Measurements from ENCODE around the gene GMPR2. TPM values are rescaled to one million over a fixed set of nuclear protein-coding genes. Genes with fewer than 3 reads are reported as not detected.

GMPR2 gene
- total RNA-seq, 1 donor from 2014 or later: 61.7 TPM

DNA sequence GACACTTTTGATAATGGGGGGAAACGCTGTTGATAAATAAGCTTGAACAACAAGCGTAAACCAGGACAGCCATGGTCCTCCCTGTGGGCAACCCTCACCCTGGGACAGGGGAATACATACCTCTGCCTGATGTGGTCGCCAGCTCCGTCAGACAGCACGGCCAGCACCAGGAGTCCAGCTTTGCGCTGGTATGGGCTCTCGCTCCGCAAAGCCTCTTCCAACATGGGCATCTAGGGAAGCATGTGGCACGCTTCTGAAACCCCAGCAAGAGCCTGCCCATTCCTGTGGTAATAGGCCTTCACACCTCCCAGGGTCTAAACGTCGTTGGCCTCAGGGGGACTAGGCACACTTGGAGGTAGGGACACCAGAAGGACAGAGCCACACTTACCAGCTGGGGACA is 47.0 kb upstream of the GMPR2 start:
- TF ChIP-seq, protein P1, sequence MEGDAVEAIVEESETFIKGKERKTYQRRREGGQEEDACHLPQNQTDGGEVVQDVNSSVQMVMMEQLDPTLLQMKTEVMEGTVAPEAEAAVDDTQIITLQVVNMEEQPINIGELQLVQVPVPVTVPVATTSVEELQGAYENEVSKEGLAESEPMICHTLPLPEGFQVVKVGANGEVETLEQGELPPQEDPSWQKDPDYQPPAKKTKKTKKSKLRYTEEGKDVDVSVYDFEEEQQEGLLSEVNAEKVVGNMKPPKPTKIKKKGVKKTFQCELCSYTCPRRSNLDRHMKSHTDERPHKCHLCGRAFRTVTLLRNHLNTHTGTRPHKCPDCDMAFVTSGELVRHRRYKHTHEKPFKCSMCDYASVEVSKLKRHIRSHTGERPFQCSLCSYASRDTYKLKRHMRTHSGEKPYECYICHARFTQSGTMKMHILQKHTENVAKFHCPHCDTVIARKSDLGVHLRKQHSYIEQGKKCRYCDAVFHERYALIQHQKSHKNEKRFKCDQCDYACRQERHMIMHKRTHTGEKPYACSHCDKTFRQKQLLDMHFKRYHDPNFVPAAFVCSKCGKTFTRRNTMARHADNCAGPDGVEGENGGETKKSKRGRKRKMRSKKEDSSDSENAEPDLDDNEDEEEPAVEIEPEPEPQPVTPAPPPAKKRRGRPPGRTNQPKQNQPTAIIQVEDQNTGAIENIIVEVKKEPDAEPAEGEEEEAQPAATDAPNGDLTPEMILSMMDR (IDR thresholded peaks at IDR 0.05): no peak
- no peak overlapping the region for H3K4me3 Mint-ChIP-seq (ENCODE audit: unreplicated experiment)
- H3K4me1 Mint-ChIP-seq (ENCODE audit: unreplicated experiment): peaks cover 21% of the 10 kb centered on the region
- no peak overlapping the region for H3K27ac Mint-ChIP-seq (ENCODE audit: unreplicated experiment)
- peaks cover 9% of the 10 kb centered on the region for H3K36me3 Mint-ChIP-seq (ENCODE audit: unreplicated experiment)
- no peaks in the 10 kb centered on the region for H3K27me3 Mint-ChIP-seq (ENCODE audit: unreplicated experiment)
- no peak for DNase-seq (ENCODE audit: extremely low spot score, unreplicated experiment)
- H3K9me3 Mint-ChIP-seq (ENCODE audit: unreplicated experiment): no peaks in the 10 kb centered on the region

DNA sequence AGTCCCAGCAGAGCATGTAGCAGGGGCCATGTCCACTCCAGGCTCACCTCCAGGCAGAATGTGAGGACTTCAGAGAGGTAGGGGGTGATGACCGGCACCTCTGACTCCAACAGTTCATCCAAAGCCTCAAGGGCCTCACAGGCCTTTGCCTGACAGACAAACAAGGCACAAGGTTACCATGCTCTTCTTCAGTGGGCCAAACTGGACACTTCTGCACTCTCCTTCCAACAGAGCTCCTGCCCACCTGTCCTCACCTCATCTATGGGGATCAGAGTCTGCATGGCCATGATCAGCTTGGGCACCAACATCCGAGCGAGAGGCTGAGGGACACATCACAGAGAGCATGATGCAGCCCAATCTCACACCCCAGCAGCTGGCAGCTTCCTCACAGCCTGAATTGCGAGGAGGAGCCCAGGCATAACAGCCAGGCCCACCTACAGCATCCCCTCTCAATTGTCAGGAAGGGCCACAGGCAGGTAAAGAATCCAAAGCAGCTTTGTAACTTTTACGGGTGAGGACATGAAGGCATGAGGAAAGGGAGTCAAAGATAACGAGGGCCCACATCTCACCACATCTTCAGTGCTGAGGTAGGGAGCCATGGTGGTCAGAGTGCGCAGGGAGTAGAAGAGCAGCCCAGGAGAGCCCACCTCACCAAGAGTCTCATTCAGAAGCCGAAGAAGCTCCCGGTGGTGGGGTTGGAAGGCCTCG is 45.7 kb upstream of the GMPR2 start:
- no peak for DNase-seq (ENCODE audit: extremely low spot score, unreplicated experiment)

DNA sequence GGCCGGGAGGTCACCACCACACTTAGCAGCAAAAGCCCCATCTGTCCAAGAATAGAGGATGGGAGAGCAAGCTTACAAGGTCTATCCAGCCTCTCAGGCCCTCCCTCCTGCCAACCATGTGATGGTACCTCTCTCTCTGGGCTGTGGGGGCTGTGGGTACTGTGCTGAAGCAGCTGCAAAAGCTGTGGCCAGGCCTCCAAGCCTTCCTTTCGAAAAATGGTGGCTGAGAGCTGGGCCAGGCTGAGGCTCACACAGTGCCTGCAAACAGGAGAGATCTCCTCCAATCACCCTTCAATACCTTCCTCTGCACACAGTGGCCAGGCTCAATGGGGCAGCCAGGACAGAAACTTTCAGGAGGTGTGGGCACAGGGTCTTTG is 45.2 kb upstream of the GMPR2 start:
- H3K4me3 Mint-ChIP-seq (ENCODE audit: unreplicated experiment): peak overlapping the region; percentile 87
- H3K27ac Mint-ChIP-seq (ENCODE audit: unreplicated experiment): peak overlapping the region; percentile 89
- H3K4me1 Mint-ChIP-seq (ENCODE audit: unreplicated experiment): peaks cover 23% of the 10 kb centered on the region
- TF ChIP-seq, protein P1 (IDR thresholded peaks at IDR 0.05): no peak
- DNase-seq (ENCODE audit: extremely low spot score, unreplicated experiment): no peak
- no peaks in the 10 kb centered on the region for H3K9me3 Mint-ChIP-seq (ENCODE audit: unreplicated experiment)
- H3K36me3 Mint-ChIP-seq (ENCODE audit: unreplicated experiment): peaks cover 14% of the 10 kb centered on the region
- H3K27me3 Mint-ChIP-seq (ENCODE audit: unreplicated experiment): no peaks in the 10 kb centered on the region

More for the DNA sequence above, 45.7 kb upstream of the GMPR2 start:
- peaks cover 12% of the 10 kb centered on the region for H3K36me3 Mint-ChIP-seq (ENCODE audit: unreplicated experiment)
- peaks cover 21% of the 10 kb centered on the region for H3K4me1 Mint-ChIP-seq (ENCODE audit: unreplicated experiment)
- H3K27me3 Mint-ChIP-seq (ENCODE audit: unreplicated experiment): no peaks in the 10 kb centered on the region
- no peaks in the 10 kb centered on the region for H3K9me3 Mint-ChIP-seq (ENCODE audit: unreplicated experiment)
- peak overlapping the region; percentile 87 for H3K4me3 Mint-ChIP-seq (ENCODE audit: unreplicated experiment)
- TF ChIP-seq, protein P1 (IDR thresholded peaks at IDR 0.05): no peak
- no peak overlapping the region for H3K27ac Mint-ChIP-seq (ENCODE audit: unreplicated experiment)

DNA sequence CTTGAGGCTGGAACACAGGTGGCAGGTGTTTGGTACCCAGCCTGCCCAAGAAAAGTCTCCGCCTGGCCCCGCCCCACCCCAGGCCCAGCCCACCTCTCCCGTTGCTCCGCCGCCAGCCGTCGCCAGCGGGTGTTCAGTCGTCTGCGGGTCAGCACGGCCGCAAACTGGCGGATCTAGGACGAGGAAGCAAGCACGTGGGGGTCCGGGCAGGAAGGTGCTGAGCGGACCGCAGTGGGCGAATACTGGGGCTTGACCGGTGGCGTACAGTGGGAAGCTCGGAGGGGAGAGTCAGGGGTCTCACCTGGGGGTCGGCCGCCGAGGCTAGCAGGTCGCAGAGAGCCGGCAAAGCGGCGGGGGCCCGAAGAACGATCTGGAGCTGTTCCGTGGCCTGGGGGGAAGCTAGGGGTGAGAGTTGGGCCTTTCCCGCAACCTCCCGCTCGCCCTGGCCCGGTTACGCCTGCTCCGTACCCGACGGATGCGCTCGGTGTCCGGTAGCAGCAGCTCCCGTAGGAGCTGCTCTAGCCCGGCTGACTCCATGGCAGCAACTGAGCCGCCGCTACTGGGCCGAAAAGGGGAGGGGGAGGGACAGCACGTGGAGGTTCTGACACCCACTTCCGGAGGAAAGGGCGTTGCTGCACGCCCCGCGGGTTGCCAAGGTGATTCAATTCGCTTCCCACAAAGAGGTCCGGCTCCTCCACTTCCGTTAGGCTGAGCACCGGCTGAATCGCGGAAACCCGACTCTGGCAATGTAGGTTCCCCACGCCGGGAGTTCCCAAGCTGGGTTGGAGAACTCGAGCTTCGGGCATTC is 44.3 kb upstream of the GMPR2 start, which contains the start of gene IPO4:
TSS of gene IPO4 (minus strand) at position 566 of the 808 bp plus-strand sequence. CDS start at position 537, 29 bp downstream.
- TF ChIP-seq, protein P1 (IDR thresholded peaks at IDR 0.05): no peak
- Mint-ChIP-seq H3K27me3 (ENCODE audit: unreplicated experiment) (no peaks in the 10 kb centered on the region), H3K4me1 (ENCODE audit: unreplicated experiment) (peaks cover 23% of the 10 kb centered on the region), H3K36me3 (ENCODE audit: unreplicated experiment) (peaks cover 16% of the 10 kb centered on the region), H3K9me3 (ENCODE audit: unreplicated experiment) (no peaks in the 10 kb centered on the region), H3K4me3 (ENCODE audit: unreplicated experiment) (peak within 1 kb of the TSS; percentile 87), H3K27ac (ENCODE audit: unreplicated experiment) (peak within 1 kb of the TSS; percentile 89)
- DNase-seq (ENCODE audit: extremely low spot score, unreplicated experiment): peak; percentile 97

DNA sequence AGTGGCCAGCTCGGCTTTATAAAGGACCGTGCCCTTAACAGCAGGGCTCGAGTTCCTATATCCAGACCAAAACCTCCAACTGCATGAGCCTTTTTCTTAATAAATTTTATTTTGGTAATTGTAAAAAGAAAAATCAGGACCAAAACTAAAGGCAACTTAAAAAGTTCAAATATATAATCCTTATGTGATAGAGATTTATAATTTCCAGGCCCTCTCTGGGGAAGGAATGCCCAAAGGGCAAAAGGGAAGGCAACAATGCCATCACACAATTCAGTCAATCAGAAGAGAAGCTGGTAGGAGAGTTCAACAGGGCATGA is 43.7 kb upstream of the GMPR2 start:
- peaks cover 25% of the 10 kb centered on the region for H3K4me1 Mint-ChIP-seq (ENCODE audit: unreplicated experiment)
- H3K27ac Mint-ChIP-seq (ENCODE audit: unreplicated experiment): peak overlapping the region; percentile 89
- H3K4me3 Mint-ChIP-seq (ENCODE audit: unreplicated experiment): peak overlapping the region; percentile 87
- DNase-seq (ENCODE audit: extremely low spot score, unreplicated experiment): no peak
- no peaks in the 10 kb centered on the region for H3K27me3 Mint-ChIP-seq (ENCODE audit: unreplicated experiment)
- H3K9me3 Mint-ChIP-seq (ENCODE audit: unreplicated experiment): no peaks in the 10 kb centered on the region
- TF ChIP-seq, protein P1 (IDR thresholded peaks at IDR 0.05): no peak
- H3K36me3 Mint-ChIP-seq (ENCODE audit: unreplicated experiment): peaks cover 15% of the 10 kb centered on the region

Measured in osteocyte (in vitro differentiated cells).